GM18511 (cell line): ENCODE results near the gene MC4R.
"Not testable (repeated sequence)": the region's sequence is repeated elsewhere in the genome, so short reads cannot be mapped to it uniquely, and the experiment has no call there.

ENCODE experiments used
- ATAC-seq: cut with Tn5 transposase; IDR thresholded peaks from one replicate; pipeline ENCODE4 v1.9.1; 2021; ENCODE audit warnings: mild to moderate bottlenecking, moderate library complexity; ENCODE audit not compliant: unreplicated experiment

Gene MC4R

GRCh38 chr18:60372596-60372995 lies at the start of gene MC4R:
TSS of gene MC4R (minus strand) at chr18:60372775. CDS start at chr18:60372349, 426 bp downstream.
- no peak for ATAC-seq

DNA sequence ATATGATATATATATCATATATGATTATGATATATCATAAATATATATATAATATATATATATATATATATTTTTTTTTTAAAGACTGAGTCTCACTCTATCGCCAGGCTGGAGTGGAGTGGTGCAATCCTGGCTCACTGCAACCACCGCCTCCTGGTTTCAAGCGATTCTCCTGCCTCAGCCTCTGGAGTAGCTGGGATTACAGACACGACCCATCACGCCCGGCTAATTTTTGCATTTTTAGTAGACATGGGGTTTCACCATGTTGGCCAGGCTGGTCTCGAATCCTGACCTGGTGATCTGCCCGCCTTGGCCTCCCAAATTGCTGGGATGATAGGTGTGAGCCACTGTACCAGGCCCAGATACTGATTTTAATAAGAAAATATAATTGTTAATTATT lies 49.7 kb upstream of the MC4R start:
- not testable (repeated sequence) for ATAC-seq

- ATAC-seq: no peak
These were observed 49.0 kb upstream of the MC4R start for GRCh38 chr18:60421356-60422118.

- ATAC-seq: no peak
These were observed 45.4 kb upstream of the MC4R start for GRCh38 chr18:60417946-60418345.

GRCh38 chr18:60413944-60414547 lies 41.5 kb upstream of the MC4R start:
- ATAC-seq: peak; percentile 65

- no peak for ATAC-seq
These were observed 39.1 kb upstream of the MC4R start for GRCh38 chr18:60411715-60412114.

GRCh38 chr18:60406721-60407120 lies 34.1 kb upstream of the MC4R start:
- ATAC-seq: no peak

GRCh38 chr18:60404486-60405085 lies 32.0 kb upstream of the MC4R start:
- ATAC-seq: no peak

DNA sequence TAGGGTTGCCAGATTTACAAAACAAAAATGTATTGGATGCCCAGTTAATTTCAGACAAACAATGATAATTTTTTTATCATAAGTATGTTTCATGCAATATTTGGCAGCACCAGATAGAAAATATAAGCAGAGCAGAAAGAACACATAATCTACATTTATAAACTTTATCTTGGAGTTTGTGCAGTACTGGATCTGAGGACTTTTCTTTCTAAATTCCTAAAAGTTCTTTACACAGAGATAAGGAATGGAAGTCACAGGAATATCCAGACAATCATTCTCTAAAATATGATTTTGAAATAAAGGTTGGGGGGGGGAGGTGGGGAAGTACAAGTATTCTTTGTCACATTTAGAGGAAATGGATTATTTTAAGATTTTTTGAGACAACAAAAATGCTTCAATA lies 28.8 kb upstream of the MC4R start:
- no peak for ATAC-seq

DNA sequence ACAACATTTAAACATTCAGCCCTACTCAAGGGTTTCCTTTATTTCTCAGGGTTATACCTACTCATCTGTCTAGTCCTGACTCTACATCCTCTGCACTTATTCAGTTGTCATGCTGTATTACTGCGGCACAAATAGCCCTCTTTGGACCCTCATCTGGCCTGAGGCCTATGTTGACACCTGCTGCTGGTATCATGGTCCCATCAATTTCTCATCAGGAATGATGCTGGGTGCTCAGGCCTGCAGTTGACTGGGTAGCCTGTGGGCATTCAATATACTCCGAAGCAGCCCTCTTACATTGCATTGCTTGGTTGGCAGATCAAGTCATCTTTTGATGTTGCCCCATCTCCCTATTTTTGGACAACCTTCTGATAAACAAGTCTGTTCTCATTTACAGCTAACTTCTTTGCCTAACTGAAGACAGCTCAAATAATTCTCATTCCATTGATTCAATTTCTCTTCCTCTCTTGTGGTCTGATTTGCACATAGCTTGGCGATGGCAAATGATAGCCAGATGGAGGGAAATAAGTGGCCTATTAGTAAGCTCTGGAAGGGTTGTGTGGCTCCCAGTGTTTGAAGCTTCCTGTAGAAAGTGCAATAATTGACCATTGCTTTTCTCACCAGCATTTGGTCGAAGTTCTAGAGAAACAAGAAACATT lies 19.1 kb upstream of the MC4R start:
- no peak for ATAC-seq

GRCh38 chr18:60389314-60389713 lies 16.7 kb upstream of the MC4R start:
- no peak for ATAC-seq

GRCh38 chr18:60385693-60386092 lies 13.1 kb upstream of the MC4R start:
- no peak for ATAC-seq

GRCh38 chr18:60383893-60384292 lies 11.3 kb upstream of the MC4R start:
- no peak for ATAC-seq

- ATAC-seq: no peak
These were observed 5.3 kb upstream of the MC4R start for GRCh38 chr18:60377778-60378469.

GRCh38 chr18:60372132-60372531 lies 443 bp downstream of the MC4R start:
- no peak for ATAC-seq

- no peak for ATAC-seq
These were observed 14.1 kb downstream of the MC4R start for GRCh38 chr18:60358516-60358915.

GRCh38 chr18:60350941-60351340 lies 21.6 kb downstream of the MC4R start:
- ATAC-seq: no peak

DNA sequence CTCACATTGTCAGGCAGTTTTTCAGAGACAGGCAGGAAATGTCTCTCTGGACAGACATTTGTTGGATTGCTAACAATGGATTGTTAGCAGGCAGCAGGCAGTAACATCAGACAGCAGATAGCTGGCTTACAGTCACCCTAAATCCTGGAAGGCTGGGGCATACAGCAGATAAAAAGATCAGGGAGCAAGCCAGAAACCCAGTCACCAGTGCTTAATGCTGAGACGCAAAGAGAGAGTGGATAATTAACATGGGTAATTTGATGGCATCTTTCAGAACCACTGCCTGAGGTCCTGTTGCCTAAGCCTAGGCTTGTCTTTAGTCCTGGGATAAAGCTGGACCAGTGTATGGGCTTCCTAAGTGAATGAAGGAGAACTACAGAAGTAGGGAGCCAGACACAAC lies 22.4 kb downstream of the MC4R start:
- ATAC-seq: no peak

GRCh38 chr18:60347526-60348045 lies 25.0 kb downstream of the MC4R start:
- no peak for ATAC-seq

DNA sequence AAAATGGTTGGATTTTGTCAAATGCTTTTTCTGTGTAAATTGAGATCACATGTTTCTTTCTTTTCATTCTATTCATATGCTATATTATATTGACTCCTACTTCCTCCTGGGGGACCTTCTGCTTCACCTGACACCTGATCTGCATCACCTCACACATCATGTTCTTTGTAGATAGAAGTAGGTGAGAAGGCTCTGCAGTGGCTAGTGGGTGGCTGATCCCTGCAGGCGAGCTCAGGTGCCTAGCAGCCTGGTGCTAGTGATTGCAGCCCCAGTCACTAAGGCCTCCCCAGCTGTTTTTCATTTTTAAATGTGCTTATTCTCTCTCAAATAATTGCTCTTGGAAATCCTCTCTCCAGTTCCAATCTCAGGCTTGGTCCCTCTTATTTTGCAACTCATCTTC lies 33.6 kb downstream of the MC4R start:
- no peak for ATAC-seq

- no peak for ATAC-seq
These were observed 40.7 kb downstream of the MC4R start for GRCh38 chr18:60331890-60332289.
